Neural cell (in vitro differentiated cells): Measurements from ENCODE around the gene CREB1. TPM values are rescaled to one million over a fixed set of nuclear protein-coding genes. Genes with fewer than 3 reads are reported as not detected.

Experiments used
- H2AFZ ChIP-seq: fragments of 200-600, 300-800 bp; sonication (generic), shearing (Covaris generic); 2 replicates; pipeline ENCODE4 v1.6.0; 2014; ENCODE audit warnings: low read depth, mild to moderate bottlenecking, antibody characterized with exemption, low read length, moderate library complexity
- H3F3A ChIP-seq: fragments of 200-600 bp; shearing (Covaris generic); 2 replicates; pipeline ENCODE4 v1.6.1; 2016; ENCODE audit warnings: mild to moderate bottlenecking, moderate library complexity, mixed read lengths, antibody characterized with exemption, low read length; ENCODE audit not compliant: insufficient read depth, poor library complexity, severe bottlenecking
- H3K27ac ChIP-seq: fragments of 200-600, 300-800 bp; sonication (generic), shearing (Covaris generic); 2 replicates; pipeline ENCODE4 v1.5.1; 2014; ENCODE audit warnings: mild to moderate bottlenecking, low read length, moderate library complexity
- H3K27me3 ChIP-seq: fragments of 300-800, 200-600 bp; sonication (generic), shearing (Covaris generic); 2 replicates; pipeline ENCODE4 v1.6.0; 2014; ENCODE audit warnings: mild to moderate bottlenecking, low read depth, low read length, moderate library complexity; ENCODE audit not compliant: insufficient read depth
- H3K36me3 ChIP-seq: fragments of 300-800, 200-600 bp; sonication (generic), shearing (Covaris generic); 2 replicates; pipeline ENCODE4 v1.5.1; 2014; ENCODE audit warnings: mild to moderate bottlenecking, antibody characterized with exemption, low read length, moderate library complexity; ENCODE audit not compliant: insufficient read depth
- H3K4me2 ChIP-seq: fragments of 300-800, 200-600 bp; sonication (generic), shearing (Covaris generic); 2 replicates; pipeline ENCODE4 v1.6.0; 2014; ENCODE audit warnings: mild to moderate bottlenecking, low read length
- H3K4me3 ChIP-seq: fragments of 300-800, 200-600 bp; sonication (generic), shearing (Covaris generic); 2 replicates; pipeline ENCODE4 v1.5.1; 2014; ENCODE audit warnings: mild to moderate bottlenecking, low read length, moderate library complexity
- H3K79me2 ChIP-seq: fragments of 200-600 bp; shearing (Covaris generic); replicated peaks from 2 replicates; pipeline ENCODE4 v1.6.0; 2014; ENCODE audit warnings: mild to moderate bottlenecking, low read length, moderate library complexity; ENCODE audit not compliant: insufficient read depth
- H3K9ac ChIP-seq: fragments of 300-800, 200-600 bp; sonication (generic), shearing (Covaris generic); 2 replicates; pipeline ENCODE4 v1.6.1; 2016; ENCODE audit warnings: mild to moderate bottlenecking, low read length, mixed read lengths
- H3K9me2 ChIP-seq: fragments of 200-600 bp; shearing (Covaris generic); 2 replicates; pipeline ENCODE4 v1.6.1; 2016; ENCODE audit warnings: mild to moderate bottlenecking, low read length, mixed read lengths; ENCODE audit not compliant: insufficient read depth
- H3K9me3 ChIP-seq: fragments of 200-600, 300-800 bp; sonication (generic), shearing (Covaris generic); 2 replicates; pipeline ENCODE4 v1.6.1; 2016; ENCODE audit warnings: mild to moderate bottlenecking, mixed run types, low read length, moderate library complexity, mixed read lengths
- H4K20me1 ChIP-seq: fragments of 200-600 bp; shearing (Covaris generic); 2 replicates; pipeline ENCODE4 v1.6.1; 2016; ENCODE audit warnings: mild to moderate bottlenecking, mixed run types; ENCODE audit not compliant: insufficient read depth
- CTCF ChIP-seq: fragments of 450-650 bp; IDR thresholded peaks from 2 replicates; pipeline ENCODE4 v1.5.1; 2014; ENCODE audit warnings: antibody characterized with exemption, mild to moderate bottlenecking, moderate library complexity; ENCODE audit not compliant: poor library complexity, severe bottlenecking
- EP300 ChIP-seq: fragments of 450-650 bp; conservative IDR thresholded peaks from 2 replicates; pipeline ENCODE4 v1.6.1; 2014; ENCODE audit warnings: antibody characterized with exemption, mild to moderate bottlenecking, moderate library complexity; ENCODE audit not compliant: poor library complexity, severe bottlenecking
- EZH2 ChIP-seq: fragments of 200-600, 300-800 bp; shearing (Covaris generic), sonication (generic); IDR thresholded peaks from 2 replicates; pipeline ENCODE4 v1.6.1; 2014; ENCODE audit warnings: antibody characterized with exemption, low read length, borderline replicate concordance, mild to moderate bottlenecking; ENCODE audit not compliant: insufficient read depth, poor library complexity, severe bottlenecking
- MXI1 ChIP-seq: fragments of 450-650 bp; conservative IDR thresholded peaks from 2 replicates; pipeline ENCODE4 v1.6.1; 2014; ENCODE audit warnings: antibody characterized with exemption, mild to moderate bottlenecking; ENCODE audit not compliant: poor library complexity, severe bottlenecking
- POLR2AphosphoS5 ChIP-seq: IDR thresholded peaks from 2 replicates; pipeline ENCODE4 v1.6.1; 2012
- RAD21 ChIP-seq: fragments of 450-650 bp; conservative IDR thresholded peaks from 2 replicates; pipeline ENCODE4 v1.6.1; 2014; ENCODE audit warnings: antibody characterized with exemption, mild to moderate bottlenecking, moderate library complexity
- SMC3 ChIP-seq: fragments of 450-650 bp; conservative IDR thresholded peaks from 2 replicates; pipeline ENCODE4 v1.6.1; 2014; ENCODE audit warnings: antibody characterized with exemption, mild to moderate bottlenecking, moderate library complexity; ENCODE audit not compliant: poor library complexity
- TAF1 ChIP-seq: IDR thresholded peaks from 2 replicates; pipeline ENCODE4 v1.6.1; 2012; ENCODE audit warnings: low read depth
- polyA plus RNA-seq: library from polyadenylated mRNA; depleted of rRNA; stranded (reverse); fragments of >200 nt; gene quantifications from 2 replicates; pipeline ENCODE4 v1.2.3, GENCODE V29; 2014
- TF ChIP-seq, protein P1 (sequence below): IDR thresholded peaks from 2 replicates; pipeline ENCODE4 v1.6.1; 2012; ENCODE audit warnings: borderline replicate concordance

CREB1 gene
- polyA plus RNA-seq, 1 donor from 2014 or later = 38.7 TPM

DNA sequence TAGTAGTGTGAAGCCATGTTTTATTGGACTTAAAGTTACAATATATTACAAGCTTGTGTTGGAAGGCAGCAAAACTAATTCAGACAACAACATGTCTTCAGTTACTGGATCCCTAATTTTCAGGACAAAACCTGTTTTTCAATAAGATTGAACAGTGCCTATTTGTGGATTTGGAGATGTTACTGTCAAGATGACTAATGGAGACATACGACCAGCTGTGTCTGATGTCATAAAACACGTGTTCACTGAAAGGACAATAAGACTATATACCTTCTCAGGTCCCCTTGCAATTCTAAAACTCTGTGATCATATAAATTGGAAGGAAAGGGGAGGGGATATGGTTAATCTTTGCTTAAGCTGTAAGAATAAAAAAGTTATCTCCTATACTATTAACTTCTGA, 73.7 kb downstream of the CREB1 start:
- H3K9me2 ChIP-seq = no peaks in the 10 kb centered on the region
- TF ChIP-seq RAD21 = no peak
- no peak for TF ChIP-seq MXI1
- TF ChIP-seq CTCF = no peak
- TF ChIP-seq SMC3 = no peak
- TF ChIP-seq TAF1 = no peak
- TF ChIP-seq EP300 = no peak
- no peak for TF ChIP-seq EZH2
- TF ChIP-seq, protein P1, sequence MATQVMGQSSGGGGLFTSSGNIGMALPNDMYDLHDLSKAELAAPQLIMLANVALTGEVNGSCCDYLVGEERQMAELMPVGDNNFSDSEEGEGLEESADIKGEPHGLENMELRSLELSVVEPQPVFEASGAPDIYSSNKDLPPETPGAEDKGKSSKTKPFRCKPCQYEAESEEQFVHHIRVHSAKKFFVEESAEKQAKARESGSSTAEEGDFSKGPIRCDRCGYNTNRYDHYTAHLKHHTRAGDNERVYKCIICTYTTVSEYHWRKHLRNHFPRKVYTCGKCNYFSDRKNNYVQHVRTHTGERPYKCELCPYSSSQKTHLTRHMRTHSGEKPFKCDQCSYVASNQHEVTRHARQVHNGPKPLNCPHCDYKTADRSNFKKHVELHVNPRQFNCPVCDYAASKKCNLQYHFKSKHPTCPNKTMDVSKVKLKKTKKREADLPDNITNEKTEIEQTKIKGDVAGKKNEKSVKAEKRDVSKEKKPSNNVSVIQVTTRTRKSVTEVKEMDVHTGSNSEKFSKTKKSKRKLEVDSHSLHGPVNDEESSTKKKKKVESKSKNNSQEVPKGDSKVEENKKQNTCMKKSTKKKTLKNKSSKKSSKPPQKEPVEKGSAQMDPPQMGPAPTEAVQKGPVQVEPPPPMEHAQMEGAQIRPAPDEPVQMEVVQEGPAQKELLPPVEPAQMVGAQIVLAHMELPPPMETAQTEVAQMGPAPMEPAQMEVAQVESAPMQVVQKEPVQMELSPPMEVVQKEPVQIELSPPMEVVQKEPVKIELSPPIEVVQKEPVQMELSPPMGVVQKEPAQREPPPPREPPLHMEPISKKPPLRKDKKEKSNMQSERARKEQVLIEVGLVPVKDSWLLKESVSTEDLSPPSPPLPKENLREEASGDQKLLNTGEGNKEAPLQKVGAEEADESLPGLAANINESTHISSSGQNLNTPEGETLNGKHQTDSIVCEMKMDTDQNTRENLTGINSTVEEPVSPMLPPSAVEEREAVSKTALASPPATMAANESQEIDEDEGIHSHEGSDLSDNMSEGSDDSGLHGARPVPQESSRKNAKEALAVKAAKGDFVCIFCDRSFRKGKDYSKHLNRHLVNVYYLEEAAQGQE = no peak
- TF ChIP-seq POLR2AphosphoS5 = no peak
- H4K20me1 ChIP-seq = no peaks in the 10 kb centered on the region
- H2AFZ ChIP-seq = no peak overlapping the region
- no peaks in the 10 kb centered on the region for H3K36me3 ChIP-seq
- no peaks in the 10 kb centered on the region for H3K9me3 ChIP-seq
- no peak overlapping the region for H3K27ac ChIP-seq
- H3K4me2 ChIP-seq = no peak overlapping the region
- H3F3A ChIP-seq = no peaks in the 10 kb centered on the region
- H3K27me3 ChIP-seq = no peaks in the 10 kb centered on the region
- H3K79me2 ChIP-seq = no peaks in the 10 kb centered on the region
- H3K4me3 ChIP-seq = no peak overlapping the region
- H3K9ac ChIP-seq = no peak overlapping the region

GRCh38 chr2:207606399-207606798, 76.6 kb downstream of the CREB1 start:
- Histone ChIP-seq H4K20me1 (no peaks in the 10 kb centered on the region), H3K9ac (no peak overlapping the region), H3K79me2 (no peaks in the 10 kb centered on the region), H3K4me2 (no peak overlapping the region), H2AFZ (no peak overlapping the region), H3K27ac (no peak overlapping the region), H3K4me3 (no peak overlapping the region), H3F3A (no peaks in the 10 kb centered on the region), H3K9me2 (no peaks in the 10 kb centered on the region), H3K27me3 (no peaks in the 10 kb centered on the region), H3K9me3 (no peaks in the 10 kb centered on the region), H3K36me3 (no peaks in the 10 kb centered on the region)
- TF ChIP-seq RAD21 (no peak), EP300 (no peak), EZH2 (no peak), SMC3 (no peak), POLR2AphosphoS5 (no peak), CTCF (no peak), MXI1 (no peak), TAF1 (no peak)
- TF ChIP-seq, protein P1 = no peak
